GM12892 (cell line): ENCODE results near the gene WDFY2.

ENCODE experiments used
- POLR2A ChIP-seq: IDR thresholded peaks from 2 replicates; pipeline ENCODE4 v1.6.1; 2011; ENCODE audit warnings: low read depth, low read length, control low read depth
- POLR2AphosphoS5 ChIP-seq: IDR thresholded peaks from 2 replicates; pipeline ENCODE4 v1.6.1; 2011; ENCODE audit warnings: low read depth, low read length, control low read depth

DNA sequence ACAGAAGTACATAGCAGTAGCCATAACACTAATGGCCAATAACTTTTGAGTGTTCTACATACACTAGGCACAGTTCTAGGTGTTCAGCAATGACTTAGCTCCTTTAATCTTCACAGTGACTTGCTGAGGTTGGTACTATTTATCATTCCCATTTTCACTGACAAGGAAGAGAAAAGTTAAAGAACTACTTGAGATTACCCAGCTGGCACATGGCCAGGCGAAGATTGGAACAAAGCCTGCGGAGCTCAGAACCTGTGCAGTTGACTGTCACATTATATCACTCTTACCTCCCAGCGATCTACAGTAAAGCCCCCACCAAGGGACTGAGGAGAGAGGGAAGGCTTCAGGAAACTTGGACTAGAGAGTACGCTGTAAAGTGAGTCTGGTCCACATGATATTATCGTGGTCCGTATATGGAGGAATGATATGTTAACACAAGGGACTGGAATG, 42.4 kb upstream of the WDFY2 start:
- no peak for TF ChIP-seq POLR2A
- TF ChIP-seq POLR2AphosphoS5, result no peak
